ENCODE results near the gene DHRS3. TPM values are rescaled to one million over a fixed set of nuclear protein-coding genes. Genes with fewer than 3 reads are reported as not detected.

The DHRS3 gene
- total and polyA plus RNA-seq, 5 experiments from 2014 or later, result 17.7 to 91.0 (median 31.0) TPM

- POLR2A ChIA-PET, result interaction anchor here (0.6 to 4.0 kb wide), 6 partner anchors 21 to 179 kb away, joined by 3 to 31 read pairs (median 5); partner anchors contain the start of gene DHRS3
- ATAC-seq, result no peak
- Mint-ChIP-seq H3K27me3 (no peaks in the 10 kb centered on the region), H3K9me3 (no peaks in the 10 kb centered on the region), H3K4me1 (peaks cover 27 to 61% (median 54%) of the 10 kb centered on the region in 4 donors), H3K4me3 (peak overlapping the region; percentile 78 to 92 (median 86)), H3K27ac (peak overlapping the region; percentile 86 to 97 (median 90)), H3K36me3 (peaks cover 0 to 5% (median 3%) of the 10 kb centered on the region in 3 donors)
- DNase-seq, result no peak
These were observed 23.5 kb downstream of the DHRS3 start for GRCh38 chr1:12594490-12594889.

- Mint-ChIP-seq H3K4me3 (peak overlapping the region in 7 of 10 donors; percentile 78 to 92 (median 87)), H3K9me3 (no peaks in the 10 kb centered on the region), H3K27ac (peak overlapping the region in 9 of 10 donors; percentile 14 to 92 (median 60)), H3K36me3 (peaks cover 0 to 6% (median 3%) of the 10 kb centered on the region in 3 donors), H3K4me1 (peaks cover 26 to 60% (median 51%) of the 10 kb centered on the region in 4 donors), H3K27me3 (no peaks in the 10 kb centered on the region)
- ATAC-seq, result no peak
- DNase-seq, result no peak
- POLR2A ChIA-PET, result interaction anchor here (1.3 to 4.0 kb wide), 2 partner anchors 22 to 25 kb away, joined by 3 to 31 read pairs; partner anchors contain the start of gene DHRS3
These were observed 24.4 kb downstream of the DHRS3 start for GRCh38 chr1:12593621-12594066.

GRCh38 chr1:12592496-12592895 lies 25.5 kb downstream of the DHRS3 start:
- peaks cover 30 to 60% (median 48%) of the 10 kb centered on the region in 4 donors for H3K4me1 Mint-ChIP-seq
- POLR2A ChIA-PET, result interaction anchor here (0.5 kb wide), 1 partner anchor 21 kb away, joined by 4 read pairs; no protein-coding TSS in a partner anchor

GRCh38 chr1:12591267-12591938 lies 26.6 kb downstream of the DHRS3 start:
- no peak overlapping the region for H3K27ac Mint-ChIP-seq
- H3K36me3 Mint-ChIP-seq, result peaks cover 0 to 13% (median 3%) of the 10 kb centered on the region in 3 donors
- no peak for DNase-seq
- no peak overlapping the region for H3K4me3 Mint-ChIP-seq
- POLR2A ChIA-PET, result interaction anchor here (0.8 kb wide), 1 partner anchor 14 kb away, joined by 3 read pairs; no protein-coding TSS in a partner anchor
- H3K4me1 Mint-ChIP-seq, result peaks cover 27 to 57% (median 42%) of the 10 kb centered on the region in 4 donors
- H3K27me3 Mint-ChIP-seq, result no peaks in the 10 kb centered on the region
- no peaks in the 10 kb centered on the region for H3K9me3 Mint-ChIP-seq
- no peak for ATAC-seq

More at GRCh38 chr1:12592496-12592895, 25.5 kb downstream of the DHRS3 start:
- Mint-ChIP-seq H3K27ac (peak overlapping the region in 2 of 10 donors; percentile 71 to 91), H3K9me3 (no peaks in the 10 kb centered on the region), H3K36me3 (peaks cover 0 to 13% (median 3%) of the 10 kb centered on the region in 3 donors), H3K27me3 (no peaks in the 10 kb centered on the region), H3K4me3 (peak overlapping the region in 3 of 10 donors; percentile 9 to 54 (median 48))
- ATAC-seq (no peak), DNase-seq (no peak)

GRCh38 chr1:12588695-12589094 lies 29.3 kb downstream of the DHRS3 start:
- no peak for ATAC-seq
- H3K9me3 Mint-ChIP-seq, result no peaks in the 10 kb centered on the region
- DNase-seq, result no peak
- H3K4me3 Mint-ChIP-seq, result no peak overlapping the region
- peaks cover 19 to 45% (median 27%) of the 10 kb centered on the region in 4 donors for H3K4me1 Mint-ChIP-seq
- peak overlapping the region in 1 of 10 donors; percentile 76 for H3K27ac Mint-ChIP-seq
- POLR2A ChIA-PET, result no interaction called here
- peaks cover 0 to 14% (median 3%) of the 10 kb centered on the region in 3 donors for H3K36me3 Mint-ChIP-seq
- no peaks in the 10 kb centered on the region for H3K27me3 Mint-ChIP-seq

- Mint-ChIP-seq H3K4me1 (peaks cover 18 to 42% (median 23%) of the 10 kb centered on the region in 4 donors), H3K36me3 (peaks cover 0 to 16% (median 3%) of the 10 kb centered on the region in 3 donors), H3K4me3 (no peak overlapping the region), H3K27me3 (no peaks in the 10 kb centered on the region), H3K27ac (peak overlapping the region in 5 of 10 donors; percentile 26 to 72 (median 41)), H3K9me3 (no peaks in the 10 kb centered on the region)
- DNase-seq, result no peak
- POLR2A ChIA-PET, result no interaction called here
- no peak for ATAC-seq
These were observed 29.9 kb downstream of the DHRS3 start for GRCh38 chr1:12587981-12588640.

GRCh38 chr1:12585951-12586942 lies 31.8 kb downstream of the DHRS3 start:
- Mint-ChIP-seq H3K4me3 (no peak overlapping the region), H3K36me3 (peaks cover 0 to 25% (median 0%) of the 10 kb centered on the region in 3 donors), H3K27ac (peak overlapping the region in 2 of 10 donors; percentile 24 to 74), H3K9me3 (no peaks in the 10 kb centered on the region), H3K27me3 (no peaks in the 10 kb centered on the region), H3K4me1 (peaks cover 12 to 34% (median 16%) of the 10 kb centered on the region in 4 donors)
- ATAC-seq, result no peak
- POLR2A ChIA-PET, result no interaction called here
- DNase-seq, result peak in 1 of 10 donors; percentile 19

GRCh38 chr1:12585536-12585935 lies 32.5 kb downstream of the DHRS3 start:
- ATAC-seq, result no peak
- Mint-ChIP-seq H3K27me3 (no peaks in the 10 kb centered on the region), H3K27ac (no peak overlapping the region), H3K9me3 (no peaks in the 10 kb centered on the region), H3K4me1 (peaks cover 8 to 30% (median 15%) of the 10 kb centered on the region in 4 donors), H3K4me3 (no peak overlapping the region), H3K36me3 (peaks cover 0 to 25% (median under 1%) of the 10 kb centered on the region in 3 donors)
- POLR2A ChIA-PET, result no interaction called here
- no peak for DNase-seq

GRCh38 chr1:12584900-12585525 lies 33.0 kb downstream of the DHRS3 start:
- no peak overlapping the region for H3K4me3 Mint-ChIP-seq

GRCh38 chr1:12583484-12583883 lies 34.5 kb downstream of the DHRS3 start:
- H3K27ac Mint-ChIP-seq, result peak overlapping the region in 1 of 10 donors; percentile 71
- no peak for ATAC-seq

More at GRCh38 chr1:12584900-12585525, 33.0 kb downstream of the DHRS3 start:
- ATAC-seq (no peak), DNase-seq (peak in 1 of 10 donors; percentile 26)
- POLR2A ChIA-PET, result no interaction called here
- H3K27me3 Mint-ChIP-seq, result no peaks in the 10 kb centered on the region
- no peak overlapping the region for H3K27ac Mint-ChIP-seq
- no peaks in the 10 kb centered on the region for H3K9me3 Mint-ChIP-seq
- peaks cover 0 to 30% (median 4%) of the 10 kb centered on the region in 3 donors for H3K36me3 Mint-ChIP-seq
- peaks cover 8 to 30% (median 16%) of the 10 kb centered on the region in 4 donors for H3K4me1 Mint-ChIP-seq

GRCh38 chr1:12582649-12583048 lies 35.4 kb downstream of the DHRS3 start:
- H3K36me3 Mint-ChIP-seq, result peaks cover 0 to 45% (median 4%) of the 10 kb centered on the region in 3 donors
- H3K4me3 Mint-ChIP-seq, result peak overlapping the region in 2 of 10 donors; percentile 12 to 56
- peaks cover under 1 to 16% (median 8%) of the 10 kb centered on the region in 4 donors for H3K4me1 Mint-ChIP-seq
- no peaks in the 10 kb centered on the region for H3K9me3 Mint-ChIP-seq
- no peak for DNase-seq
- POLR2A ChIA-PET, result no interaction called here
- H3K27ac Mint-ChIP-seq, result peak overlapping the region in 3 of 10 donors; percentile 26 to 71 (median 33)
- no peak for ATAC-seq
- H3K27me3 Mint-ChIP-seq, result no peaks in the 10 kb centered on the region

More at GRCh38 chr1:12583484-12583883, 34.5 kb downstream of the DHRS3 start:
- POLR2A ChIA-PET, result no interaction called here
- H3K27me3 Mint-ChIP-seq, result no peaks in the 10 kb centered on the region
- H3K36me3 Mint-ChIP-seq, result peaks cover 0 to 43% (median 4%) of the 10 kb centered on the region in 3 donors
- no peaks in the 10 kb centered on the region for H3K9me3 Mint-ChIP-seq
- peaks cover 8 to 24% (median 15%) of the 10 kb centered on the region in 4 donors for H3K4me1 Mint-ChIP-seq
- no peak for DNase-seq
- no peak overlapping the region for H3K4me3 Mint-ChIP-seq

Measured in naive thymus-derived CD8-positive, alpha-beta T cell (primary cell).